ENCODE measurements around the gene C22orf42. TPM values are rescaled to one million over a fixed set of nuclear protein-coding genes. Genes with fewer than 3 reads are reported as not detected.

The C22orf42 gene
- total RNA-seq, 1 experiment from 2014 or later: not detected

- H4K8ac ChIP-seq (replicated peaks; ENCODE audit: insufficient read length, low read depth, low read length): no peak overlapping the region
- no peak overlapping the region for H2BK5ac ChIP-seq (ENCODE audit: insufficient read length, low read length)
- H3K9ac ChIP-seq (ENCODE audit: extremely low read depth, insufficient read length, low read length): no peak overlapping the region
- no peak overlapping the region for H3K27ac ChIP-seq (ENCODE audit: insufficient read length, low read depth, low read length)
- H2BK120ac ChIP-seq (ENCODE audit: low read depth, low read length, poor library complexity, severe bottlenecking): no peak overlapping the region
- no peak overlapping the region for H4K91ac ChIP-seq (ENCODE audit: insufficient read length, low read depth, low read length)
- whole genome bisulfite sequencing (ENCODE audit: extremely low coverage, insufficient read length, low lambda C conversion rate): no CpG with 5 or more reads among the region's 6 CpGs
- no peak overlapping the region for H4K5ac ChIP-seq (ENCODE audit: insufficient read length, low read depth, low read length)
- H3K79me1 ChIP-seq (ENCODE audit: insufficient read depth, low read depth, low read length, poor library complexity, severe bottlenecking): no peaks in the 10 kb centered on the region
- Mint-ChIP-seq H3K4me3 (no peak overlapping the region), H3K9me3 (peaks cover 7 to 9% of the 10 kb centered on the region in 2 experiments), H3K27me3 (ENCODE audit: low read depth) (peaks cover 31% of the 10 kb centered on the region), H3K36me3 (ENCODE audit: insufficient read depth in 1 of 3, low read depth in 3 of 3) (peaks cover 0 to 4% (median 3%) of the 10 kb centered on the region in 3 experiments; a peak in 2 of 7 replicates), H3K4me1 (peaks cover 5 to 12% of the 10 kb centered on the region in 2 experiments; a peak in 3 of 4 replicates), H3K27ac (no peak overlapping the region)
- H3K56ac ChIP-seq (ENCODE audit: insufficient read length, low read depth, low read length): no peak overlapping the region
- H2AFZ ChIP-seq (ENCODE audit: low read length): no peak overlapping the region
- H2BK15ac ChIP-seq (ENCODE audit: low read depth, low read length): no peak overlapping the region
- TF ChIP-seq CTCF (conservative IDR thresholded peaks at IDR 0.05): no peak
- H3K18ac ChIP-seq (ENCODE audit: insufficient read length, low read depth, low read length): no peak overlapping the region
- H3K23me2 ChIP-seq (ENCODE audit: insufficient read length, low read depth, low read length, poor library complexity, severe bottlenecking): no peaks in the 10 kb centered on the region
- no peak overlapping the region for H3K23ac ChIP-seq (ENCODE audit: insufficient read length, low read depth, low read length)
- H3K4ac ChIP-seq (ENCODE audit: low read depth, low read length): no peak overlapping the region
- no peaks in the 10 kb centered on the region for H3K9me3 ChIP-seq (ENCODE audit: control insufficient read depth, low read depth, low read length)
- no peak overlapping the region for H3K14ac ChIP-seq (ENCODE audit: insufficient read depth, low read length)
- no peak overlapping the region for H2AK5ac ChIP-seq (ENCODE audit: insufficient read length, low read length)
- H3T11ph ChIP-seq (ENCODE audit: low read length): no peak overlapping the region
- no peak overlapping the region for H2BK12ac ChIP-seq (ENCODE audit: insufficient read length, low read depth, low read length)
- no peaks in the 10 kb centered on the region for H4K20me1 ChIP-seq (ENCODE audit: control insufficient read depth, insufficient read depth, insufficient read length)
- H3K4me1 ChIP-seq (ENCODE audit: insufficient read depth, low read length): no peaks in the 10 kb centered on the region; the same call in 1 of the 2 replicates
- no peak overlapping the region for H3K4me2 ChIP-seq (ENCODE audit: insufficient read depth, insufficient read length, low read length)
- no peak for DNase-seq
- H3K27me3 ChIP-seq (ENCODE audit: insufficient read depth, low read length): no peaks in the 10 kb centered on the region
- H3K79me2 ChIP-seq (ENCODE audit: insufficient read depth, low read length): no peaks in the 10 kb centered on the region
- no peak overlapping the region for H2BK20ac ChIP-seq (ENCODE audit: low read depth, low read length, poor library complexity, severe bottlenecking)
Observed at GRCh38 chr22:32144496-32145274, 14.4 kb downstream of the C22orf42 start.

All from H9 (cell line).